Left kidney (tissue), 2 donors: ENCODE measurements around the gene RCAN2. TPM values are rescaled to one million over a fixed set of nuclear protein-coding genes. Genes with fewer than 3 reads are reported as not detected.

Source experiments
- DNase-seq: peaks from one replicate; pipeline ENCODE4 v3.0.0-alpha.2; 2013
- polyA plus RNA-seq: library from polyadenylated mRNA; unstranded; fragments of 120-200 nt; gene quantifications from one replicate; pipeline ENCODE4 v1.2.1, GENCODE V29; 2013; ENCODE audit not compliant: insufficient read length

The RCAN2 gene
- polyA plus RNA-seq, 1 donor = 22.5 TPM

DNA sequence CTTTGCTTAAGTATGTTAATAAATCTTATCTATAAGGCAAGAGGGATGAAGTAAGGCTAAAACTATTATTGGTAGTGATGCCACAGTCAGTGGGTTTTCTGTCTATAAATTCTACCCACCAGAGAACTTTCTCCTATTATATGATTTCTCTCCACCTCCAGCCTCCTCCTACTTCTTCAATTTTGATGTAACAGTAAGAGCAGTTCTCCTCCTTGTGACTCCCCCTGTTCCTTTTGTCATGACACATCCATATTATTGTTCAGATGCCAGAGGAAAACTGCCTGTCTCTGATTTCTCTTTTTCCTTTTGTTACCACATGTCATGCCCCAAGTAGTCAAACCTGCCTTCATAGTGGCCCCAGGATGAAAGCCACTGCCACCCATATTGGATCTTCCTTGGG, 9.1 kb upstream of the RCAN2 start:
- DNase-seq = no peak

DNA sequence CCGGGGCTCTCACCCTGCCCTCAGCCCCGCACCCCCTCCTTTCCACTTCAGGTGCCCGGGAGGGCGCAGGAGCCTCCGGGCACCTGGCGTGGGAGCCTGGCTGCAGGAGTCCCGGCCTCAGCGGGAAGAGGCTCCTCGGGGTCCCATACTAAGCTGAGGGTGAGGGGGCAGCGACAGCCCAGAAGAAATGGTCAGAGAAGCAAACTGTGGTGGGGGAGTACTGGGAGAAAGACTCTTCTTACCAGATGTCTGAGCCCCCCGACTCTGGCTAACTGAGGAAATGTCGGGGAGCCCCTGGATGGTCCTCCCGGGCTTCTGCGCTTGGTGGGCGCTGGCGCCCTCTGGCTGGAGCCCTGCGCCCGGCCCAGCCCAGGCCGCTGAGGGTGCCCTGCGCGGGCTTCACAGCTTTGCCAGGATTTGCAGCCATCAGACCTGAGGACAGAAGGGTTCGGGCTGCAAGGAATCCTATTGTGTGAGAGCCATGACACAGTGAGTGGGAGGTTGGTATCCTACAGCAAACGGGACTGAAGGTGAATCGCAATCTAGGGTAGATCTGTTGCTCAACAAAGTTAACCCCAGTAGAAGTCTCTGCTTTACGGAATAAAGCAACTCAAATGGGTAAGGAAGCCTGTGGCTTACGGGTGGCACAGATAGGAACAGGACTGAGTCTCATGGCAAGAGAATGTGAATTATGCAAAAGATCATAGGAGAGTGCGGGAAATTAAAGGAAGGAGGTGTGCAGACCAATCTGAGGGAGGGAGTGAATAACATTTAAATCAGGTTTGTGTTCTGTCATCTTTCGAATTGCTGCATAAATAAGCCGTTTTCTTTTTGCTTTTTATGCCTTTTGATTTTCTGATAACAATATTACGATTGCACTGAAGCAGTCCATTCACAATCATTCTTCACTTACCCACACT, 639 bp upstream of the RCAN2 start:
- DNase-seq = no peak

DNA sequence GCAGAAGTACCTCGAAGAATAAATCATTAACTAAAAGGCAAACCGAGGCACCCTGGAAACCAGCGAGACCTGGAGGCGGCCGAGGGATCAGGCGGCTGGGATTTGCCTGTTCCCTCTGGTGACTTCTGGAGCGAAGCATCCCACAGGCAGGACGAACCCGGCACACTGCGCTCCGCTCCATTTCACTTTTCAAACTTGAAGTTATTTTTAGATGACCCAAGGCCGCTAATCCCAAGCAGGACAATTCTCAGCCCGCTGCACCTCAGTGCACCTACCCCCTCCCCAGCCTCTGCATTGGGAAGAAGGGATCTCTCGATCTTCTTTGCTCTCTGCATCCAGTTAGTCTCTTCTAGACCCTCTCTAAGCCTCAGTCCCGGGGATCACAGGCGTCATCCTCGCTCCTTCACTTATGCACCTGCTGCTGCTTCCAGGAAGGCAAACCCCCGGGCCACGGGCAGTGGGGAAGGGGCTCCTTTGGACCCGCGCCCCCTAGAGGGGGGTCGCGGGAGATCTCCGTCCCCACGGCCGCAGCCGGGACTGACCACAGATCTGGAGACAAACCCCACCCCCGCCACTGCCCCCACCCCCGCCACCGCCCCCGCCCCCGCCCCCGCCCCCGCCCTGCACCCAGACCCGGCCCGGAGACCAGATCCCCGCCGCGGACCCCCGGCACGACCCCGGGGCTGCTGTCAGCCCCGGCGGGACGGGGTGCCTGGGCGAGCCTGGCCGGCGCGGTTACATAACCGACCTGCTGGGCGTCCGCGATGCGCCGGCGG, 636 bp downstream of the RCAN2 start:
- DNase-seq = no peak

DNA sequence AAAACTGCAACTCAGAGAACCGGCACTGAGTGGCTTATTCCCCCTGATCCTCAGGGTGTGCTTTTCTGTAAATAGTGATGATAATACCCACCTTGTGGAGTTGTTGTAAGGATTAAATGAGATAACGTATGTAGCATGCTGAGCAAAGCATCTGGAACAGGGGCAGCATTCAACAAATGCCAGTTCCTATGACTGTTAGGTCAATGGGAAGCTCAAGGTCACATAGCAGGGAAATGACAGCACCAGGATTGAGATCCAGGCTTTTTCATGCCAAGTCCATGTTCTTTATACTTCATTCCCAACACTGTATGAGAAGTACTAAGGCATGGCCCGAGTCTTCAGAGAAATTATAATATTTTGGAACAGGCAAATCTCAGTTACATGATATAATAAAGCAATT, 5.1 kb downstream of the RCAN2 start:
- DNase-seq = no peak

DNA sequence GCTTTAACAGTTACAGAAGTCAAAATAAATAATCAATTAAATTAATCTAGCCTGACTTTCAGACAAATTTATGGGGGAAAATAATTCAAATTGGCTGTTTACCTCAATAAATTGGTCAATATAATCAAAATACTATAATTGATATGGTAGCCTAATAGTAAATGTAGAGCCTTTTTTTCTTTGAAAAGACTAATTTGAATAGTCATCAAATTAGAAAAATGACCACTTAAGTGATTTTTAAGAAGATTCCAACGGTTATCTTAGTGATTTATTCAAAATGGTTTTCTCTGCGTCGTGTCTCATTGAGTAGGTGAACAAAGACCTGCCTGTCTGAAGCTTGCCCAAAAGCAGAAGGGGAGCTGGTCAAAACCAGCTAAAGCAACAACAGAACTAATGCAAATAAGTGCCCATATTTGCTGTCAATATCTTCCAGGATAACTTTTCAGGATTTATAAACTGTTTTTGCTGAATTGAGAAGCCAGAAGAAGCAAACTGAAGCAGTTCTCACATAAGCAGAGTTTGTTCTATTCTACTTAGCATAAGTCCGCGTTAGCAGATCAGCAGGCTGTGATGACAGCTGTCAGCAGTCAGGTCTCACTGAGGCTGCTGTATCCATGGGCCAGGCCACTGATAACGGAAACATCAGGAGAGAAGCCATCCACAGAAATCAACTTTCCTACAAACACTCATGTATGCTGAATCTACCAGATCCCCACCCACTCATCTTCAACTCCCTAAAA, 7.0 kb downstream of the RCAN2 start:
- no peak for DNase-seq

DNA sequence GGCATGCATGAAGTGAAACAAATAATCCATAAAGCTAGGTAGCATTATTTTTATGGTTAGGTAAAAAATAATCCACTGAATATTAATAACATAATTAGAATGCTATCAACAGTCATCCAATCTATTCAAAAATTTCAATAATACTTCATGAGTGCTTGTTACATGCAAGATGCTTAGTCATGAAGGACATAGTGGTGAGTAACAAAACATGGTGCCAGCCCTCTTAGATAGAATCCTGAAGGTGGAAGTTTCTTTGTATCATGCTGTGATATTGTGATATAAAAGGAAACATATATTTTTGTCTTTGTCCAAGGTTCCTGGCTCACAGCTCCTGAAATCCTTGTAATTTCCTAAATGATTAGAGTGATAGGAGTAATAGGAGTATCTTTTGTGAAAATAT, 14.9 kb downstream of the RCAN2 start:
- no peak for DNase-seq

DNA sequence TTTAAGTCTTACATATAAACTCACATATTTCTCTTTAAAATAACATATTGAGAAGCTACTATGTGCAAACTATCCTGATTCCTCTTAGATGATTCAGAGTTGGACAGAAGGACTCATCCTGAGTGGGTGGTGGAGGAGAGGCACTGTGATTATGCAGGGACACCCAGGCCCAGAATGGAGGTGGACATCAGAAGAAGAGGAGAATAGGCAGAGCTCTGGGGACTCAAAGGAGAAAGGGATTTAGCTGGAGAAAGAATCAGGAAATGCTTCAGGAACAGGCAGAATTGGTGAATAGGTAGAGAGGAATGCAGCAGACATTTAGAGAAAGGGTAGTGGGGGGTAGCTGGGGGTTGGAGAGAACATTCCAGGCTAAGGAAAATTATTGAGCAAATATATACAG, 17.4 kb downstream of the RCAN2 start:
- no peak for DNase-seq

DNA sequence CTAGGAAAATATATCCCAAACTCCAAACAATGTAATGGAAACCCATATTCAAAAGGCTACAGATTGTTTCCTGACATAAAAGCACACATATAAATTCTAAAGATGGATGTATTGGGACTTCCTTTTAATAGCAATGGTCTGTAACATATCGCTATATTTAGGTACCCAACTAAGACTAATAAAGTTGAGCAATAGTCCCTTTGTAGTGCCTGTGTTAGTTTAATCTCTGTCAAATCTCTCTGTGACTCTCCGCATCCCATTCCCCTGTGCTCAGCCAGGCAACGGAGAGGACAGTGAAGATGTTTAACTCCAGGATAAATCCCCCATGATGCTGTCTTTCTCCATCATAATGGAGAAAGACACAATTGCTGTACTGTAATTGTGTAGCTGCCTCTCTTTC, 19.0 kb downstream of the RCAN2 start:
- no peak for DNase-seq

DNA sequence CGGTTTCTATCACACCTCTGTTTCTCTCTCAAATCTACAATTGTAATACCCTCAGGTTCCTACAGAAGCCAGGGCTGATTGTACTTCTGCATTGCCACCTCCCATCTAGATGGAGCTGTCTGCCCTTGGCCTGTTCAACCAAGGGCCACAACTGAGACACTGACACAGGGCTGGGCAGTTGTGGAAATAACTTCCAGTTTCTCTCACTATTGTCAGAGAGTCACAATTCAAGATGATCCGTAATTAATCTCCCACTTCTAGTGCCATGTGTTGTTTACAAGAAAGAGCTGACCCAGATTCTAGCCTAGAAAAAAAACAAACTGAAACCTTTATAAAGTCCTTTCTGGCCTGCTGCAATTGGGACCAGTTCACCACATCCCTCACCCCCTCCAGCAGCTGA, 22.2 kb downstream of the RCAN2 start:
- DNase-seq = no peak

DNA sequence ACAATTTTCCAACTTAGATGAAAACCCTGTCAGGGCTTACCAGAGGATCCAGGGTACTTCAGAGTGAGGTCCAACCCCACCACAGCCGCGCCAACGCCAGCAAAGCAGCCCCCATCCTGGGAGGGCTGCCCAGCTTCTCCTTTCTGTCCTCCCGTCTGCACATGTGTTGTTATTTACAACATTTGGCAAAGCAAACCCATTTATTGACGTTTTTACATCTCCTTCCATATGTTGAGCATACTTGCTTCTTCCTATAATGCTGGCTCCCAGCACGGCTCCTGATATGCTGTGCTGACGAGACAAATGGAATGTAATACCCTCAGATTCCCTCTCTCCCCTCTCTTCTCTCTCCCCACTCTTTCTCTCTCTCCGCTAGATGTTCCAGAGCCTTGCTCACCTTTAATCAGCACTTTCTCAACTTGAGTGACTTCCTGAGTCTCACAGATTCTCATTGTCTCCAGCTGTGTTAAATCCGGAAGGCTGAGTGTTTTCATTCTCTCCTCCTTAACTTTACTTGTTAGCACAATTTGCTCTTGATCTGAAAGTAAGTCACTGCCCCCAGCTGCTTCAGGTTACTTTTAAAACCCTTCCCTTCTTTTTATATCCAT, 22.7 kb downstream of the RCAN2 start:
- DNase-seq = no peak

DNA sequence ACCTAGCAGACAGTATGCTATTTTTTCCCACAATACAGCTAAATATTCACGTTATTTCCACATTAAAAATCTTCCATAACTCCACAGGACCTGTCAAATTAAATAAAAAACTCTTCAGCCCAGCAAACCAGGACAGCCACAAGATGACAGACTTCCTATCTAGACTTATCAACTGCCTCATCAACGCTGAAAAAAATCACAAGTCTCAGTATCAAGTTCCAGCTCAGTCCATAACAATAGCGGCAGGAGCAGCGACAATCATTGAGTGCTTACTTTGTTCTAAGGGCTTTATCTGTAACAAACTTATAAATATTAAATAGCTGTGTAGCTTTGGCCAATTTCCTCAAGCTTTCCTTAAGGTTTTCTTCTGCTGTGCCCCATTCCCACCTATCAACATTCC, 24.7 kb downstream of the RCAN2 start:
- DNase-seq = no peak

DNA sequence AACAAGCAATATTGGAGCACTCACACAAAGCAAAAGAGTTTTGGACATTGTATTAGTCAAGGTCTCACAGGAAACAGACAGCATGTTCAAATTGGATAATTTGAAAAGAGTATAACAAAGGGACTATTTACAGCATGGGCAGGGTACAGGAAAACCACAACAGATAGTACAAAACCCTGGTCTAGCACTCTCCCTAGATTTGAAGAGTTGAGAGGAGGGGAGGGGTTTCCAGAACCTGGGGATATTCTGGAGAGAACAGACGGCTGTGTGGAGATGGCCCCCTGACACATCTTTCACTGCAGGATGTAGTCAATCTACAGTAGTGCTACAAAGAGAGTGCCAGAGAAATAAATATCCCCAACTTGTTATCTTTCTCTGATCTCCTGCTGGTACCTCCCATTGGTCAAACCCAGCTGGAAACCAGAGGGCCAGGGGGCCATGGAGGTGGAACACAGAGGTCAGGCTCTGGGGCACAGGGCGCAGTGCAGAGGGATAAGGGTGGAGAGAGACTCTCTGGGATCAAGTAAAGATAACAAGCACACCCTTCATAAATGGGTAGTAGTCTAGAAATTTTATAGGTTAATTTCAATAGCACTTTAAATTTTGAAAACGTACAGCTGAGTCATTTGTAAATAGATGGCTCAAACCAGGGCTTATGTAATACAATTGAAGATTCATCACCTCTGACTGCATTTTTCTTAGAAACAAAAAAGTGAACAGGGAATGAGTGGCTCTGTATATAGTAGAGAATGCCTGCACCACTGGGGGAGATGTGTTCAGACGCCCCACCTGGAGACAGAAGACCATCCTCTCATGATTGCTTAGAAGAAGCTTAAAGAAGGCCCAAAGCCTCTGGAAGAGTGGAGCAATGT, 25.7 kb downstream of the RCAN2 start:
- no peak for DNase-seq

DNA sequence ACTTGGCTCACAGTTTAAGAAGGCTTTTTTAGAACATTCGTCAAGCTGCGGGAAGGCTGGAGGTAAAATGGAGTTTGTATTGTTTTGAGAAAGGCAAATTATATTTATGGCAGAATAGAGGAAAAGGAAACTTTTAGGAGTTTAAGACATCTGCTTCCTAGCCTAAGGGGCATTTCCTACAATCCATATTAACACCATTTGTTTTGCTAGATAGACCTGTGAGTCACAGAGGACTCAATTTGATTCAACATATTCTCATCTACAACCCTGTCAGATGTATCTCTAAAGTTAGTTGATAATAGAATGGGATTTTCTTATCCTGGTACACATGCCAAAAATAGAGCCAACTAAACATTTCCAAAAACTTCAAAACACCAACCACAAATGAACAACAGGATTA, 35.0 kb downstream of the RCAN2 start:
- no peak for DNase-seq

DNA sequence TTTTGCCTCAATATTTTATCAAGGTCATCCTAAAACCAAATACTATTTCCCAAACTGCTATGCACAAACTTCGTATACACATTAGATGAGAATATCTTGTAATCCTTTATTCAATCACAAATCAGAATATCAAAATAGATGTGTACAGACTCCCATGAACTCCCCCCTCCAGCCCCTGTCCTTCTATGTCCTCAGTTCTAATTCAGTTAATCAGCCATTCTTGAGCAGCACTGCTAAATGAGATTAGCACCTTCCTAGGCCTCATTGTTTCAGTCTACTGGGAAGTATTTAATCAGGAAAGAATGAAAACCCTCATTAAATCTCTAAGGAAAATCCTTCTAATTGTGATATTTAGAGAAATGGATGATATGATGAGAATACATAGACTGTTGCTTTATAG, 36.6 kb downstream of the RCAN2 start:
- no peak for DNase-seq

DNA sequence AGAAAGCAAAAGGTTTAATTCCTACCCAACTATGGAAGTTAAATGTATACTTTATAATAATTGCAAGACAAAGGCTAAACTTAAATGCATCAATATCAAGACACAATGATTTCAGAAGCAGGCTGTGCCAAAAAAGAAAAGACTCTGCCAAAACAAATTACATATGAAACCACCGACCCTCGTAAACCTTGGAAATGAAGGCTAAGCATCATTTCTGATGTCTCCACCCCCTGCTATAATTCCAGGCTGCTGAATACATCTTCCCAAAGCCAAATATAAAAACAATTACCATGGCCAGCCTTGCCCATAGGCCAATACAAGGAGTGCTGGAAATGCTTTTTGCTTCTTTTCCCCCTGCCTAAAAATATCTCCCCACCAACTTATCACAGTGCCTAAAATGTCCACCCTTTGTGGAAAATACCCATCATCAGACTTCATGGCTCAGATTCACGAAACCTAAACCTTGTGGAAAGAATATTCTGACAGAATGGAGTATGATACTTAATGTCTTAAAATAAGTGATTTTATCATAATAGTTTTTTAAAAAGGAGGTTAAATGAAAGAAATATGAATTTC, 37.4 kb downstream of the RCAN2 start:
- DNase-seq = no peak

DNA sequence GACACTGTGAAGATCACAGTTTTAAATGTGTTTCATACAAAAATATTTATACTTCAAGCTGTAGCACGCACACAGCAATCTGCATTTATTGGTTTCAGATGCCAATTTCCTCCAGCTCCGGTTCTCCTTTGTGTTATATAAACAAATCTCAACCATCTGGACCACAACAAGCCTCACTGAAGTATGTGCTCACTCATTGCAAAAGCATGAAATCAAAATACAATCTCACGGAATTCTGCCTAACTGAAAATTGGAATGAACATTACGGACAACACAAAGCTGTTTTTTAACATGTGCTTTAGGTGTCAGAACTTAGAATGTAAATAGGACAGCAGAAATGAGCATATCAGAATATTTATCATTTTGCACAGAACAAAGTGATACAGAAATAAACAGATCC, 38.0 kb downstream of the RCAN2 start:
- no peak for DNase-seq

DNA sequence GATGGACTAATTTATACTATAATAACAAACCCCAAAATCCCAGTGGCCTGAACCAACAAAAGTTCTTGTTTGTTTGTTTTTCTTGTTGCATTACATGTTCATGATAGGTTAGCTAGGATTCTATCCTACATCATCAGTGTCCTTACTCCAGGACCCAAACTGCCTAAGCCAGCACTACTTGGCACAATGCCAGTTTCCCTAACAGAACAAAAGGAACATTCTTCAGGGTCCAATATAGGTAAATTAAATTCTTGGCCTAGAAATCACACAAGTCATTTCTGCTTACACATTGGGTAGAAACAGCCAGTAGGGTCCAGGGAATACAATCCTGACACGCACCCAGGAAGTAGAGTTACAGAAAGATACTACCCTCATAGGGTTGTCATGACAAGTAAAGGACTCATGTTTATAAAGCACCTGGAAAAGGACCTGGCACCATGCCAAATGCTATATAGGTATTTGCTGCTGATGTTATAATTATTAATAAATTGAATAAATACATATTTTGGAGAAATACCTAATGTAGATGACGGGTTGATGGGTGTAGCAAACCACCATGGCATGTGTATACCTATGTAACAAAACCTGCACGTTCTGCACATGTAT, 38.8 kb downstream of the RCAN2 start:
- DNase-seq = no peak

DNA sequence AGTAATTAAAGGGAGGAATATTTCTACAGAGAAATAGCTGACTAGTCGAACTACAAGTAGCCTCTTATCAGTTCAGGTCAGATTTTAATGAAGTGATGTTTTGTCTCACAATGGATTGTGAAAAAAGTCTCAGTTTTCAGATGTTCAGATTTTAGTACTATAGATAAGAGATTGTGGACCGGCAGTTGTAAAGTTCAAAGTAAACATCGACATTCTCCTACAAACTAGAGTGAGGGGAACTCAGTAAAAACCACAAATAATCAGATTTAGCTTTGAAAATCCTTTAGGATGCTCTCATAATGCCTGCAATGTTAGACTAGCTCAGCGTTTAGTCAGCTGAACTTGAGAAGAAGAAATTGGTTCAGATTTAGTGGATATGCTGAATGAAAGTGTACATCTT, 39.9 kb downstream of the RCAN2 start:
- no peak for DNase-seq

DNA sequence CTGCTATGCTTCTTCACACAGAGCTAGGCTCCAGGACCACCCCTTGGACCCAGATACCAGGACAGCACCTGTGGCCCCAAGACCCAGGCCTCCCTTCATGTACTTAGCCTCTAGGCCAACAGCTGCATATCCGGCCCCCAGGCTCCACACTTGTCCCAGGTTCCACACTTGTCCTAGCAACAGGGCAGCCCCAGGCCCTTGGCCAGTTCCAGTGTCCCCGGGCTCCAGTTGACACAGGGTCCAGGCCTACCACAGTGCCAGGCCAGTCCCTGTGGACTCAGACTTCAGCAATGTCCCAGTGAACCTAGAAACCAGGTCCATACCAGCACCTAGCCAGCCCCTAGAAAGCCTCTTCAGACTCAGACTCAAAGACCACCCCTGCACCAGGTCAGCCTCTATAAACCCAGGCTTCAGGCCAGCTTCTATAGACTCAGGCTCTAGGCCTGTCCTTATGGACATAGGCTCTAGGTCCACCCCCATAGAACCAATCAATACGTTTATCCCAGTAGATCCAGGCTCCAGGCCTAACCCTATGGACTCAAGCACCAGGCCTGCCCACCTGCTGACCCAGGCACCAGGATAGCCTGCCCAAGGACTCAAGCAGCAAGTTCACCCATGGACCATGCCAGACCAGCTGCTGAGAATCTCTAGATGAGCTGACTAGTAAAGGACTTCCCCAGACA, 46.3 kb downstream of the RCAN2 start:
- DNase-seq = no peak

DNA sequence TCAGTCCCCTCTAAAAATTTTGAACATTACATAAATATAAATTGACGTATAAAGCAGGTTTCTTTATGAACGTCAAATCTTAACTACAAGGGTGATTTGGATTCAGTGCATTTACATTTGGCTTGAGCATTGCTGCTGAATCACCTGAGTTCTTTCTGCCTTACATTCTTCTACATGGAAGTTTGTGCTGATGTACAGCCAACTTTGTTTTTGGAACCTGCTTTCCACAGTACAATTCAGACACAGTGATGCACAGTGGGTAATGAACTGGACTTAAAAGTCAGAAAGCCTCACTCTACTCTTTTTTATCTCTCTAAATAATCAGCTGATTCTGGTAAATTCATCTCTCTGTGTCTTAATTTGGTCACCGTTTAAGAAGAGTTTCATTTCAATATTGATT, 47.6 kb downstream of the RCAN2 start:
- DNase-seq = no peak
